HL-60 (cell line): Measurements from ENCODE around the gene TNFSF12.

Experiments used
- CTCF ChIP-seq: IDR thresholded peaks from one replicate; pipeline ENCODE4 v1.5.1; 2011; ENCODE audit warnings: low read length, control low read depth, inconsistent platforms; ENCODE audit not compliant: insufficient read depth
- GABPA ChIP-seq: IDR thresholded peaks from 2 replicates; pipeline ENCODE4 v1.6.1; 2012; ENCODE audit warnings: low read depth
- POLR2AphosphoS5 ChIP-seq: IDR thresholded peaks from 2 replicates; pipeline ENCODE4 v1.6.1; 2012; ENCODE audit warnings: low read depth
- REST ChIP-seq: IDR thresholded peaks from 2 replicates; pipeline ENCODE4 v1.6.1; 2012; ENCODE audit warnings: low read depth; ENCODE audit not compliant: insufficient replicate concordance

- TF ChIP-seq CTCF (no peak), REST (no peak), GABPA (no peak), POLR2AphosphoS5 (no peak)
These were observed 40.7 kb upstream of the TNFSF12 start for GRCh38 chr17:7508145-7508544.
